ENCODE data around the gene HERC2. TPM values are rescaled to one million over a fixed set of nuclear protein-coding genes. Genes with fewer than 3 reads are reported as not detected.

HERC2 gene
- total RNA-seq, 1 donor from 2014 or later, result 42.7 TPM

DNA sequence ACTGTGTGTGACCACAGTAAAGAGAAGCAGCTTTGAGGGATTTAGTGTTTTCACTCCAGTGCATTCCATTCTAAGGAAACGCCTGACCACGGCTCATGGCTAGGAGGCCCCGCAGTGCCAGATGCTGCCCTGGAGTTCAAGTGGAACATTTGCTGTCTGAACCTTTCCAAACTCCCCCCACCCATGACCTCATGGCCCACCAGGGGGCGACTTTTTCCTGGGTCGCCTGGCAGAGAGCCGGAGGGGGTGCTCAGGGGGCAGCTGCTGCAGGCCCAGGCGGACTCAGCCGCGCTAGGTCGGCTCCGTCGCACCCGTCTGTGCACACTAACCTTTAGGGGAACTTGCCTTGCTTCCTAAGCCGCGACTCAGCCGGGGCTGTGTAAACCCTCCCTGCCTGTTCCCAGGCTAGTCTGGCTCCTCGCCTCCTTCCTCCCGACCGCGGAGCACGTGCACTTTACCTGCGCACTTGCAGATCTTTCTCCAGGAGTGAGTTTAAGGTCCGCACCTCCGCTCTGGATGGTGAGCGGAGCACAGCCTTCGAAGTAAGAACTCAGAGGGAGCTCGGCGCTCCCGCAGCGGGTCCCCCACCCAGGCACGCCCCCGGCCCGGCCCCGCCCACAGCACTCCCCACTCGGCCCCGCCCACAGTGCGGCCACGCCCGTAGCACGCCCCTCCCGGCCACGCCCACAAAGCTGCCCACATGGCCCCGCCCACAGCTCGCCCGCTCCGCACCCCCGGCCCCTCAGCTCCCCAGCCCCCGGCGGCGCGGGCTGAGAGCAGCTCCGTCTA, 223.0 kb downstream of the HERC2 start, which contains the start of gene OCA2:
Gene OCA2 (minus strand): TSS at position 550 of the 789 bp plus-strand sequence. CDS start 17,441 bp downstream, outside the sequence.
- no peaks in the 10 kb centered on the region for H3K27me3 ChIP-seq
- peak within 1 kb of the TSS; percentile 63 to 96 for H3K27ac ChIP-seq
- peak within 1 kb of the TSS; percentile 53 to 57 for H3K4me3 ChIP-seq
- H3K4me1 ChIP-seq, result peaks cover 9 to 34% of the 10 kb centered on the region in 2 donors
- H3K9me3 ChIP-seq, result no peaks in the 10 kb centered on the region
- peak in 1 of 2 donors; percentile 76 for DNase-seq (ENCODE audit: low spot score in 2 of 2)
- H3K36me3 ChIP-seq, result no peaks in the 10 kb centered on the region
- TF ChIP-seq, protein P1, sequence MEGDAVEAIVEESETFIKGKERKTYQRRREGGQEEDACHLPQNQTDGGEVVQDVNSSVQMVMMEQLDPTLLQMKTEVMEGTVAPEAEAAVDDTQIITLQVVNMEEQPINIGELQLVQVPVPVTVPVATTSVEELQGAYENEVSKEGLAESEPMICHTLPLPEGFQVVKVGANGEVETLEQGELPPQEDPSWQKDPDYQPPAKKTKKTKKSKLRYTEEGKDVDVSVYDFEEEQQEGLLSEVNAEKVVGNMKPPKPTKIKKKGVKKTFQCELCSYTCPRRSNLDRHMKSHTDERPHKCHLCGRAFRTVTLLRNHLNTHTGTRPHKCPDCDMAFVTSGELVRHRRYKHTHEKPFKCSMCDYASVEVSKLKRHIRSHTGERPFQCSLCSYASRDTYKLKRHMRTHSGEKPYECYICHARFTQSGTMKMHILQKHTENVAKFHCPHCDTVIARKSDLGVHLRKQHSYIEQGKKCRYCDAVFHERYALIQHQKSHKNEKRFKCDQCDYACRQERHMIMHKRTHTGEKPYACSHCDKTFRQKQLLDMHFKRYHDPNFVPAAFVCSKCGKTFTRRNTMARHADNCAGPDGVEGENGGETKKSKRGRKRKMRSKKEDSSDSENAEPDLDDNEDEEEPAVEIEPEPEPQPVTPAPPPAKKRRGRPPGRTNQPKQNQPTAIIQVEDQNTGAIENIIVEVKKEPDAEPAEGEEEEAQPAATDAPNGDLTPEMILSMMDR (IDR thresholded peaks at IDR 0.05), result peak in 1 of 3 experiments; percentile 27
- intact Hi-C loops (cut with DNase I), result no loop called here

DNA sequence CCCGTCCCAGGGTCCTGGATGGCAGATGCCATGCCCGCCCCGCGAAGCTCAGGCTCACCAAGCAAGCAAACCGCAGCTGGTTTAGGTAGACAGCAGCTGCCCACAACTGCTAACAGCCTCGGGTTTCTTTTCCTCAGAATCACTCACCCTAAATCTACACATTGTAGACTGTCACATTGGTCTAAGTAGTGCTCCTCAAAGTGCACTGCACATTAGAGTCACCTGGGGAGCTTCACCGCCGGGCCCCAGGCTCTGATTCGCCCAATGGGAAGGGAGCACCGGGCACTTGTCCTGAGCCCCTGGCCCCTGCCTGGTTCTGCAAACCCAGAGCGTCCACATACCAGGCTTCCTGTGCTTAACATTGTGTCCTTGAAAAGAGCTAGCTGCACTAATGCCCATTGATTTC, 223.6 kb downstream of the HERC2 start:
- TF ChIP-seq, protein P1 (IDR thresholded peaks at IDR 0.05), result no peak
- peaks cover 9 to 35% of the 10 kb centered on the region in 2 donors for H3K4me1 ChIP-seq
- intact Hi-C loops (cut with DNase I), result no loop called here
- DNase-seq (ENCODE audit: low spot score in 2 of 2), result peak in 1 of 2 donors; percentile 37
- H3K27me3 ChIP-seq, result no peaks in the 10 kb centered on the region
- H3K36me3 ChIP-seq, result no peaks in the 10 kb centered on the region
- H3K4me3 ChIP-seq, result peak overlapping the region in 1 of 2 donors; percentile 57
- H3K27ac ChIP-seq, result peak overlapping the region; percentile 63 to 96
- no peaks in the 10 kb centered on the region for H3K9me3 ChIP-seq

DNA sequence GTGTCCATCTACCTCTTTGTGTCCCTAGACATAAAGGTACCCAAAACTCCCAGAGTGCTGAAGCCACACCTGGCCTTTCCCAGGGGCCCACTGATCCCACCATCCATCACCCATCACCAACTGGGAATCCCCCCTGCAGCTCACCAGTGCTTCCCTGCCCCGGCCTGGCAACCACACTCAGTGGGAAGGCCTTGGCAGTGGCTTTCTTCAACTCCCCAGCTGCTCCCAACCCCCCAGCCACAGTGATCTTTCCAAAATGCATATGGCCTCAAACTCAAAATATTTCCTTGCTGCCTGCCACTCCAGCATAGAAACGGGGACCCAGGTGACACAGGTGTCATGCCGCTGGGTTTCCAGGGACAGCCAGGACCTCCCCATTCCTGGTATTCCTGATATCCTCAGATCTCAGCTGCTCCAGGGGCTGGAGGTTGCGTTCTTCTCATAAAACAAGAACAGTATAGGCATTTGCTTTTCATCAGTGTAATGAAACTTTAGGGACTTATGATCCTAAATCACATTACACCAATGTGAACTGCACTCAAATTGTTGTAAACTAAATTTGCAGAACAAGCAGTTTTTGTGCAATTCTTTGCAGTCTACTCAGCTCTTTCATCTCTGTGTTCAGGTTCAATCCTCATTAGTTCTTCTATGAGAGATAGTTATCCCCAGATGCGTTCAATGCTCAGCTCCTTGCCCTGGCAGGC, 224.2 kb downstream of the HERC2 start:
- peak overlapping the region; percentile 96 for H3K27ac ChIP-seq
- peak overlapping the region in 1 of 2 donors; percentile 71 for H3K4me3 ChIP-seq
- no peak for DNase-seq (ENCODE audit: low spot score in 2 of 2)
- no peaks in the 10 kb centered on the region for H3K36me3 ChIP-seq
- H3K4me1 ChIP-seq, result peaks cover 9 to 35% of the 10 kb centered on the region in 2 donors
- TF ChIP-seq, protein P1 (IDR thresholded peaks at IDR 0.05), result no peak
- H3K9me3 ChIP-seq, result no peaks in the 10 kb centered on the region
- intact Hi-C loops (cut with DNase I), result no loop called here
- no peaks in the 10 kb centered on the region for H3K27me3 ChIP-seq

DNA sequence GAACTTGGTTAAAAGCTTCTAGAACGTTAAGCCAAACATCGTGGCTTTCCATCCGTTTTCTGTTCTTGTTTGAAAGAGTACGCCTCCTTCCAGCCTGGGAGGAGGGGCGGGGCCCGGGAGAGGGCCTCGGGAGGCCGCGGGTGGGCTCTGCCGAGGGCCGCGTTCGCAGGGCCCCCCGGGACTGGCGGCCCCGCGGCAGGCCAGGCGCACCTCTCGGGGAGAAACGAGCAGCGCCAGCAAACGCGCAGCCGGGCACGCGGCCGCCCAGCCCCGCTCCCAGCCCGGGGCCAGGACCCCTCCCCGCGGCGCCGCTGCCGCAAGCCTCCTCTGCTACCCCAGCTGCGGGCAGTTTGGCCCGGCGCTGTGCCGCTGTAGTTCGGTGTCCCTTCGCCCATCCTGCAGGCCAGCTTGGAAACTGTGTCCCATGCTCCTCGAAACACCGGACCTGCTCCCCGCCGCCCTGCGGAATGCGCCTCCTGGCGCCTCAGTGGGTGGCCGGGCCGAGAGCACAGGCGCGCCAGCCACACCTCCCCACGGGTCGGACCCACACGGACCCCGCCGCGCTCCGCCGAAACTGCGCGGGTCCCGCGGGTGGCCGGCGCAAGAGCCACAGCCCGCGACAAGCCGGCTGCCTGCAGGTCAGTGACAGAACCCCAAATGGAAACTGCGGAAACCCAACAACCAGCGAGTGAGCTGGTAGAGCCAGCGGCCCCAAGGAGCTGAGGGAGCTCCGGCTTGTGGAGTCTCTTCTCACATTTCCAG, 225.1 kb downstream of the HERC2 start:
- intact Hi-C loops (cut with DNase I), result no loop called here
- H3K9me3 ChIP-seq, result no peaks in the 10 kb centered on the region
- H3K27ac ChIP-seq, result peak overlapping the region; percentile 96
- no peaks in the 10 kb centered on the region for H3K36me3 ChIP-seq
- TF ChIP-seq, protein P1 (IDR thresholded peaks at IDR 0.05), result peak in 1 of 3 experiments; percentile 18
- peak in 1 of 2 donors; percentile 73 for DNase-seq (ENCODE audit: low spot score in 2 of 2)
- peaks cover 9 to 35% of the 10 kb centered on the region in 2 donors for H3K4me1 ChIP-seq
- no peaks in the 10 kb centered on the region for H3K27me3 ChIP-seq
- peak overlapping the region; percentile 60 to 71 for H3K4me3 ChIP-seq

DNA sequence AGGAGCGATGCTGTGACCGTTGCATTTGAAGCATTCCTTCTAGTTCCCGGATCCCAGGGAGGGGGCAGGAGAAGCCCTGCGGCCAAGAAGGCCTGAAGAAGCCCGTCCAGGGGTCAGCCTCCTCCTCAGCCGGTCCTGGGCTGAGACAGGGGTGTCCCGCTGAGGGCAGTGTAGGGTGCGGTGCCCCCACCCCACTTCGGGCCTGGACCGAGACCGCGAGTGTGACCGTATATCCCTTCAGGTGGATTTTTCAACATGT, 225.6 kb downstream of the HERC2 start:
- Histone ChIP-seq H3K9me3 (peaks cover 0 to 5% of the 10 kb centered on the region in 2 donors), H3K4me1 (peaks cover 9 to 35% of the 10 kb centered on the region in 2 donors), H3K36me3 (no peaks in the 10 kb centered on the region), H3K27me3 (no peaks in the 10 kb centered on the region), H3K27ac (peak overlapping the region; percentile 96), H3K4me3 (peak overlapping the region; percentile 60 to 71)
- TF ChIP-seq, protein P1 (IDR thresholded peaks at IDR 0.05), result no peak
- DNase-seq (ENCODE audit: low spot score in 2 of 2), result no peak
- intact Hi-C loops (cut with DNase I), result no loop called here
